Rectal smooth muscle tissue (tissue), 1 donor: Measurements from ENCODE around the gene TNIK.
"Not testable (repeated sequence)": the region's sequence is repeated elsewhere in the genome, so short reads cannot be mapped to it uniquely, and the experiment has no call there.

ENCODE experiments used
- H3K27ac ChIP-seq: one replicate; pipeline ENCODE4 v1.7.0; 2013; ENCODE audit warnings: low read depth, low read length, inconsistent platforms
- H3K27me3 ChIP-seq: one replicate; pipeline ENCODE4 v1.7.0; 2013; ENCODE audit warnings: low read length; ENCODE audit not compliant: control insufficient read depth, insufficient read depth
- H3K36me3 ChIP-seq: one replicate; pipeline ENCODE4 v1.7.0; 2013; ENCODE audit warnings: low read length; ENCODE audit not compliant: control insufficient read depth, insufficient read depth
- H3K4me1 ChIP-seq: one replicate; pipeline ENCODE4 v1.7.0; 2013; ENCODE audit warnings: low read length; ENCODE audit not compliant: control insufficient read depth, insufficient read depth
- H3K4me3 ChIP-seq: one replicate; pipeline ENCODE4 v1.7.0; 2013; ENCODE audit warnings: low read length
- H3K9ac ChIP-seq: one replicate; pipeline ENCODE4 v1.7.0; 2013; ENCODE audit warnings: low read length

Gene TNIK

DNA sequence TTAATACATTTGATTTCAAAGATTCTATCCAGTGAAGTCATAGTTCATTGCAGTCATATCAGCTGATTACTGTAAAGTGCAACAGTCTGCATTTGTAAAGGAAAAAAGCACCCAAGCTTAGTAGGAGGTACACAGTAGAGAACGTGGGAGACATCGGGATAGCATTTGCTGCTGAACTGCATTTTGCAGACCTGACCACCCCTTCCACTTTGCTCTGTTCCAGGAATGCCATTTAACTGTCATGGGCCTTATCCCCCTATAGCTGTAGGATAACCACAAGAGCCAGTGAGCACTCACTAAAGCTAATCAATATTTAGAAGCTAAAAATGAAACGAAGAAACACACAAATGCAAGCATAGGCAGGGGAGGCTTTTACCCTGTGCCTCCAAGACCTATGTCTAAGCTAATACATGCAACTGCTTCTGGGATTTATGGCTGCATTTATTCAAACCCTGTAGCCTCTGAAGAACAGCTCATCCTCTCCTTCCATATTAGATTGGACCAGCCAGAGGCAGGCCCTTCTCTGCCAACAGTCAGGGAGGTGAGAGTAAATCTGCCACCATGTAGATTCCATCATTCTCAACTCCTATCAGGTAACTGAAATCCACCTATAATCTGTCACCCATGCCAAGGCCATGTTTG is 23.0 kb downstream of the TNIK start:
- Histone ChIP-seq H3K27me3 (no peaks in the 10 kb centered on the region), H3K27ac (no peak overlapping the region), H3K4me1 (peaks cover 4% of the 10 kb centered on the region), H3K36me3 (no peaks in the 10 kb centered on the region), H3K9ac (no peak overlapping the region), H3K4me3 (no peak overlapping the region)

DNA sequence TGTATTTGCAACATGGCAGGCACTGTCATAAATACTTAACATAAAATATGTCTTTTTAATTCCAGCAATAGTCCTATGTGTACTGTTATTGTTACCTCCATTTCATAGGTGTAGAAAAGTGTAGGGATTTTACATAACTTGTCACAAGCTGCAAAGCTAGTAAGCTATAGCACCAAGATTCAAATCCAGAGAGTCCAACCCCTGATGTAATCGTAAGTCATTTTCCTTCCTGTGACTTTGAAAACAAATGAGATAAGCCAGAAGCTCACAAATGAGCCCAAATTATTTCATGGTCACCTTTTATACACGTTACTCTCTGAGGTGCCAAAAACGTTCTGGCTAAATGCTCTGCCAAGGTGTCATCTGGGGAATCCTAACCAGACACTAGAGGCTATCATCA is 23.8 kb downstream of the TNIK start:
- no peak overlapping the region for H3K4me3 ChIP-seq
- H3K9ac ChIP-seq = no peak overlapping the region
- no peak overlapping the region for H3K27ac ChIP-seq
- peaks cover 4% of the 10 kb centered on the region for H3K4me1 ChIP-seq
- no peaks in the 10 kb centered on the region for H3K27me3 ChIP-seq
- H3K36me3 ChIP-seq = no peaks in the 10 kb centered on the region

DNA sequence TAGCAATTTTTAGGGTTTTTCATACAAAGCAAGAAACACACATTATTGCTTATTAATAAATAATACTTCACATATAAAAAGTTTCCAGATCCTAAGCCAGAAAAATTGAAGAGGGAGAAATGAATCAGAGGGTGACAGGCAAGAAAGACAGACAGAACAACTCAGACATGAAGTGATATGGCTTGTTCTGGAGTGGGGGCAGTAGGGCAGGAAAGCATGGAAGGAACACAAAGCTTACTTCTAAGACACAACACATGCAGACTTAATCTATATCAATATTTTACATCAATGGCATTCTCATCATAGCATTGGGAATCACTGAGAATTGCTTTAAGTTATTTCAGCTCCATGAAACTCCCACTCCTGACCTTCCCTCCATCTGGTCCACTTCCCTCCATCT is 24.4 kb downstream of the TNIK start:
- no peaks in the 10 kb centered on the region for H3K36me3 ChIP-seq
- no peaks in the 10 kb centered on the region for H3K27me3 ChIP-seq
- no peak overlapping the region for H3K9ac ChIP-seq
- no peak overlapping the region for H3K4me3 ChIP-seq
- peaks cover 4% of the 10 kb centered on the region for H3K4me1 ChIP-seq
- no peak overlapping the region for H3K27ac ChIP-seq

DNA sequence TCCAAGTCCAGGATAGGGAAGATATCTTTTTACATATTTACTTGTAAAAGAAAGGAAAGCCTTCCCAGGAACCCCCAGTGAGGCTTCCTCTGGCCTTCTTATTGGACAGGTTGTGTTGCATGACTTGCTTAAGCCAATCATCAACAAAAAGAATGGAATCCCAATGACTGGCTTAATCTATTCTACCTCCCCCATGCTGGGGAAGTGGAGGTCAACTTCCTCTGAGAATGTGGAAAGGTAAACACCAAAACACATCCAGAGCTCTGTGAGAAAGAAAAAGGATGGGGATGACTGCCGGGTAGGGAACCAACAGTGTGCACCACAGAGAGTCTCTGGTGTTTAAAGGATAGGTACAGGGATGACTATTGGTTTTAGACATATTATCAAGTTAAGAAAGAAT is 25.1 kb downstream of the TNIK start:
- Histone ChIP-seq H3K27me3 (no peaks in the 10 kb centered on the region), H3K4me3 (no peak overlapping the region), H3K36me3 (no peaks in the 10 kb centered on the region), H3K27ac (no peak overlapping the region), H3K4me1 (peaks cover 4% of the 10 kb centered on the region), H3K9ac (no peak overlapping the region)

DNA sequence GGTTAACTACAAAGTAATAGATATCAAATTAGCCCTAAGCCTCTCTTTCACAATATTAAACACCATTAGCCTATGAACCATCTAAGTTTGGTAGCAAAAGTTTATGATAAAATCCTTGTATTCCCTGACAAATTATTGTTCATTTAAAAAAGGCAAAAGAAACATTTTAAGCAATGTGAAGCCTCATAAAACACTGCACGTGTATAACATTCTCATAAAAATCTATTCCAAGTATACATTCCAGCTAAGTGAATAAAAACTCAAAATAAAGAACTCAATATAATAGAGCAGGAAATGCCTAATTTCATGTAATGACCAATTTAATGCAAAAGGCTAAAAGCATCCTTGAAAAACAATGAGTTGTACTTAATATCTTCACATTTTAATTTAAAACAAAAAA is 27.7 kb downstream of the TNIK start:
- H3K27ac ChIP-seq = no peak overlapping the region
- H3K36me3 ChIP-seq = no peaks in the 10 kb centered on the region
- H3K27me3 ChIP-seq = no peaks in the 10 kb centered on the region
- no peak overlapping the region for H3K4me3 ChIP-seq
- no peak overlapping the region for H3K9ac ChIP-seq
- peaks cover 4% of the 10 kb centered on the region for H3K4me1 ChIP-seq

DNA sequence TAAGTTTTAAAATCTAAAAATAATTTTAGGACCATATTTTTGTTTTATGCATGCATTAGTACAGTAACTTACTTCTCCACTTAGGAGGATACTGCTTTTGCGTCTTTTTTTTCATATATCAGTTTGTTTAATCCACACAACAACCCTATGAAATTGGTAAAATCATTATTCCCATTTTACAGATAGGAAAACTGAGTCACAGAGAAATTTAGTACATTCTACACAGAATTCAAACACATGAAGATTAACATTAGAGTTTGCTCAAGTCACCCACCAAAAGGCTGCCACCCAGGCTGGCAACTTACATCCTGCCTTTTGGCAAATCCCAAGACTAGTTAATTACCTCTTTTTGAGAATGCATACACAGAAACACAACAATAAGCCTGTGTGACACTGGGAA is 28.7 kb downstream of the TNIK start:
- Histone ChIP-seq H3K9ac (no peak overlapping the region), H3K4me1 (no peaks in the 10 kb centered on the region), H3K4me3 (no peak overlapping the region), H3K27ac (no peak overlapping the region), H3K27me3 (no peaks in the 10 kb centered on the region), H3K36me3 (no peaks in the 10 kb centered on the region)

DNA sequence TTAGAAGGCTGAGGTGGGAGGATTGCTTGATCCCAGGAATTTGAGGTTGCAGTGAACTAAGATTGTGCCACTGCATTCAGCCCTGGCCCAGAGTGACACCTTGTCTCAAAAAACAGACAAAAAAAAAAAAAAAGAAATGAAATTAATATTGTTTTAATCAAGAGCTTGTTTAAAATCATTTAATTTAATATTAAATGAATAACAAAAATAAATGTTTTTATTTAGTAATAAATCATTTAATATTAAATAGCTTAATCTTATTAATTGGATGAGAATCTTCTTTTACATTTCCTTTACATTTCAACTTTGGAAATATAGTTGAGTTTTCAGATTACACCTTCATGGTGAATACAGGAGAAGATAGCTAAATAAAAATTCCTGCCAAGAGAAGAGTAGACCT is 29.7 kb downstream of the TNIK start:
- Histone ChIP-seq H3K9ac (no peak overlapping the region), H3K27me3 (no peaks in the 10 kb centered on the region)

DNA sequence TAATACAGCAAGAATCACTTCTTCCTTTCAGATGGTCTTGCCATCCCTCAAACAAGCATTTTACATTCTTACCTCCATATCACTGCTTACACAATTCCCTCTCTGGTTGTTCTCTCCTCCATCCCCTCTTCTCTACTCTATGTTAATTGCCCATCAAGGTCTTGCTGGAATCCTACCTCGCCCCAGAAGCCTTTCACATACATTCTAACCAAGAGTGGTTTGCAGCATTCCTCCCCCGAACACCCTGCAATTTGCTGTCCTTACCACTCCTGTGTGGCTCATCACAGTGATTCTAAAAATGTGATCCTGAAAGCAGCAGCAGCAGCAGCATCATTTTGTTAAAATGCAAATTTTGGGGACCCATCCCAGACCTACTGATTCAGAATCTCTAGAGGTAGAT is 30.6 kb downstream of the TNIK start:
- H3K36me3 ChIP-seq = no peaks in the 10 kb centered on the region
- no peak overlapping the region for H3K4me3 ChIP-seq
- no peaks in the 10 kb centered on the region for H3K4me1 ChIP-seq
- H3K27me3 ChIP-seq = no peaks in the 10 kb centered on the region
- H3K9ac ChIP-seq = no peak overlapping the region
- H3K27ac ChIP-seq = no peak overlapping the region

More for the DNA sequence above, 29.7 kb downstream of the TNIK start:
- no peaks in the 10 kb centered on the region for H3K4me1 ChIP-seq
- H3K36me3 ChIP-seq = no peaks in the 10 kb centered on the region
- no peak overlapping the region for H3K27ac ChIP-seq
- H3K4me3 ChIP-seq = no peak overlapping the region

DNA sequence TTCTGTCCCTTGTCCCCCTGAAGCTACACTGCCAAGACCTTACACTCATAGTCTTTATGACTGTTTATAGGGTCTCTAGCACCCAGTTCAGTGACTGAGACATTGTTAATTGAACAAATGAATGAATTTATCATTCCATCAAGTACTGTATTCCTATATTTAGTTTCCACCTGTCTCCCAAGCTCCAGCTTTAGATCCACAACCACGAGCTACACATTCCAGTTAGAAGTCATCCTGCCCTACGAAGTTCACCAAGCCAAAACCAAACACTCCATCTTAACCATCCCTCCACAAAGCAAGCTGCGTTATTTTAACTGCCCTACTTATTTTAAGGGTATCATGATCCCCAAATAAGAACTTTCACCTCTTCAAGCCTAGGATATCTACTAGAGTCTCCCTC is 31.3 kb downstream of the TNIK start:
- no peak overlapping the region for H3K4me3 ChIP-seq
- H3K36me3 ChIP-seq = no peaks in the 10 kb centered on the region

DNA sequence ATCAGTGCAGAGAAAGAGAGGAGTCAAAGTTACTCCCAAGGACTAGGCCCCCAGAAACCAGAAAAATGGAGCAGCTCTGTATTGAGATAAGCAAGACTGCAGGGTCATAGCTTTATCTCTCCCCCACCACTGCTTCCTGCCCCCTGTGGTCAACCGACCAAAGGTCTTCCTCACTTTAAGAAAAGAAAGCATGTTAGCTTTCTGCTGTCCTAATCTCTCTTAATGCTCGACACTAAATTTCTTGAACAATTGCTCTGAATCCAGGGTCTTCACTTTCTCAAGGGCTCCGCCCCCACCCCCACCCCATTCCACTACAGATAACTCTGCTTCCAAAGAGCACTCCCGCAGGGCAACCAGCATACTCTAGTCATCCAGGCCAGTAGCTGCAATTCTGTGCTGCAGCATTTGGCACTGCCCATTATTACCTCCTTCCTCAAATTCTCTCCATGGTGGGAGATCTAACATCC is 31.9 kb downstream of the TNIK start:
- H3K36me3 ChIP-seq = no peaks in the 10 kb centered on the region

More for the DNA sequence above, 31.3 kb downstream of the TNIK start:
- H3K27ac ChIP-seq = no peak overlapping the region
- no peaks in the 10 kb centered on the region for H3K4me1 ChIP-seq
- H3K27me3 ChIP-seq = no peaks in the 10 kb centered on the region
- H3K9ac ChIP-seq = no peak overlapping the region

DNA sequence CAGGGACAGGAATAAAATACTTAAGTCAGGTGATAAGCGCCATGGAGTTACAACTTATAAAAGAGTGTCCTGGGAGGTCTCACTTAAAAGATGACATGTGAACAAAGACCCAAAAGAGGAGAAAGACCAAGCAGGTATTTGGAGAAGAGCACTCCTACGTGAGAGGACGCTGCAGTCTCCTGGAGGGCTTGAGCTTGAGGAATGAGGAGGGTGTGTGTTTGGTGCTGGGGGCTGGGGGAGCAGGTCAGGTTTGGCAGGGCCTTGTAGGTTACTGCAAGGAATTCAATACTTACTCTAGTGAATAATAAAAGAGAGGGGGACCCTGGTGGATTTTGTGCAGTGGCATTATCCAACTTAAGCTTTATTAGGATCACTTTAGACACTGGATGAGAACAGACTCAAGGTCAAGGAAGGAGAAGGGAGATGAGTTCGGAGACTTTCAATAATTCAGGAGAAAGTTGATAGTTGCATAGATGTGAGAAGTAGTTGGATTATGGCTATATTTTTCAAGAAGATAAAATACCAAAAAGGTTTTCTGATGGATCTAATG is 32.4 kb downstream of the TNIK start:
- H3K27me3 ChIP-seq = no peaks in the 10 kb centered on the region
- H3K4me3 ChIP-seq = no peak overlapping the region
- no peak overlapping the region for H3K27ac ChIP-seq
- no peaks in the 10 kb centered on the region for H3K36me3 ChIP-seq
- no peaks in the 10 kb centered on the region for H3K4me1 ChIP-seq
- H3K9ac ChIP-seq = no peak overlapping the region

More for the DNA sequence above, 31.9 kb downstream of the TNIK start:
- no peak overlapping the region for H3K27ac ChIP-seq
- H3K4me1 ChIP-seq = no peaks in the 10 kb centered on the region
- H3K4me3 ChIP-seq = no peak overlapping the region
- no peaks in the 10 kb centered on the region for H3K27me3 ChIP-seq
- H3K9ac ChIP-seq = no peak overlapping the region

DNA sequence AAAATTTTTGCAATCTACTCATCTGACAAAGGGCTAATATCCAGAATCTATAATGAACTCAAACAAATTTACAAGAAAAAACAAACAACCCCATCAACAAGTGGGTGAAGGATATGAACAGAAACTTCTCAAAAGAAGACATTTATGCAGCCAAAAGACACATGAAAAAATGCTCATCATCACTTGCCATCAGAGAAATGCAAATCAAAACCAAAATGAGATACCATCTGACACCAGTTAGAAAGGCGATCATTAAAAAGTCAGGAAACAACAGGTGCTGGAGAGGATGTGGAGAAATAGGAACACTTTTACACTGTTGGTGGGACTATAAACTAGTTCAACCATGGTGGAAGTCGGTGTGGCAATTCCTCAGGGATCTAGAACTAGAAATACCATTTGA is 36.1 kb downstream of the TNIK start:
- not testable (repeated sequence) for H3K27me3 ChIP-seq, H3K36me3 ChIP-seq, H3K4me1 ChIP-seq, H3K27ac ChIP-seq, H3K4me3 ChIP-seq, H3K9ac ChIP-seq

DNA sequence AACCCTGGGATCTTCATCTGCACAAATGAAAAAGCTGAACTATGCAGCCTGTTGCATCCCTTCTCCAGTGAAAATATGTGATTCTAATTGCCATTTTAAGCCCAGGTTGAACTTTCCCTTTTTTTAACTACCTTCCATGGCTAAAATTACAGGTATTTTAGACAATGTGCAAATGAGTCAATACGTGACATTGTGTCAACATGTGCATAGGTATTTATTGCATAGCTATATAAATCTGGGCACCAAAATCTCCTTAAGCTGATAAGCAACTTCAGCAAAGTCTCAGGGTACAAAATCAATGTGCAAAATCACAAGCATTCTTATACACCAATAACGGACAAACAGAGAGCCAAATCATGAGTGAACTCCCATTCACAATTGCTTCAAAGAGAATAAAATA is 37.4 kb downstream of the TNIK start:
- not testable (repeated sequence) for H3K27ac ChIP-seq, H3K4me1 ChIP-seq

More for the DNA sequence above, 37.4 kb downstream of the TNIK start:
- H3K9ac ChIP-seq, H3K4me3 ChIP-seq, H3K36me3 ChIP-seq, H3K27me3 ChIP-seq: not testable (repeated sequence)
